Measurements from ENCODE around the gene QRICH1.

The QRICH1 gene

DNA sequence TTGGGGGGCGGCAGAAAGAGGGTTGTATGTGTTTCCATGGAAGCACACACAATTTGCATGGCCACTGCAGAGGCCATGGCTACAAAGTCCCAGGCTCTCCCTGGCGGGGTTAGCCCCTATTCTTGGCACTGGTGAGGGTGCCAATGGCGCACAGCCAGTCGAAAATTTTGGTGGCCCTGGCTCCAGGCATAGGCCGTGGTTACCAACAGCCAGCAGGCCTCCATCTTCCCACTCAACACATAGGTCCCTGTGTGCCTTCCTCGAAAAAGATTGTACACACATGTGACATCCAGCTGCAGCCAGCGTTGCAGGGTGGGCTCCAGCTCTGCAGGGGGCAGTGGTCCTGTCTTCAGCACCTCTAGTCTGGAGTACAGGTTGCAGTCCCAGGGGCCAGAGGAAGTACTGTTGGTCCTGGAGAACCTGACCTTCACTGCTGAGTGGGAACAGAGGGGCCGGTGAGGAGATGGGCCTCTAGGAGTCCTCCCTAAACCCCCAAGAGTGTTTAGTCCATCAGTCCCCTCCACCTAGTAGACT, 96.7 kb downstream of the QRICH1 start:
- no peak for DNase-seq

DNA sequence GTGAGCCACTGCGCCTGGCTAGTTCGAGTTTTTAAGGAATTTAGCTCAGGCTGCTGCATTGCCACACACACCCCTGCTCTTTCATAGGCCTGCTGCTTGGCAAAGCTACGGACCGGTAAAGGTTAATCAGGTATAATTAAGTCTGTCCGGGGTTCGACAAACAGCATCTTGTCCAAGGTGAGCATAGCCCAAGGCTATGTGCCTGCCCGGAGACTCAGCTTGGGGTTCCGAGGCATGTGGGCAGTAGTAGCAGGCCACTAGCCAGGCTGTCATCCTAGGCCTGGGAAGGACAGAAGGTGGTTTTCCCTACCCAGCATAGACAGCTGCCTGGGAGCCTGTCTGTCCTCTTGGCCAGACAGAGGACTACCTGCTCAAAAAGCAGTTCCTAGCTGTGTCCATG, 97.2 kb downstream of the QRICH1 start:
- no peak for DNase-seq

DNA sequence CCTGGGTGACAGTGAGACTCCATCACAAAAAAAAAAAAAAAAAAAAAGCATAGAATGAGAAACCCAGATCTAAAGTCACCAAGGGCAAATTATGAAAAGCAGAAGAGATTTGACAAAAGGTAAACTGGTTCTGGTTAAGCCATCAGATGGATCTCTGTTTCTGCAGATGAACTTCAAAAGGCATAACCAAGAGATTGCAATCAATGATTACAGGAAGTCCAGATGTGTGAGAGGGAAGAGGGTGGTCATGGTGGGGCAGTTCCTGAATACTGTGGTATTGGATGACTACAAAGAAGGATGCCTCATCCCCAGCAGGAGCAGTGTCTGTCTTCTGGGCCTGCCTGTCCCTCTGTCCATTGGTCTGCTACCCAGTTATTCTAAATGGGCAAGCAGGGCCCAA, 100.0 kb downstream of the QRICH1 start:
- DNase-seq = no peak

DNA sequence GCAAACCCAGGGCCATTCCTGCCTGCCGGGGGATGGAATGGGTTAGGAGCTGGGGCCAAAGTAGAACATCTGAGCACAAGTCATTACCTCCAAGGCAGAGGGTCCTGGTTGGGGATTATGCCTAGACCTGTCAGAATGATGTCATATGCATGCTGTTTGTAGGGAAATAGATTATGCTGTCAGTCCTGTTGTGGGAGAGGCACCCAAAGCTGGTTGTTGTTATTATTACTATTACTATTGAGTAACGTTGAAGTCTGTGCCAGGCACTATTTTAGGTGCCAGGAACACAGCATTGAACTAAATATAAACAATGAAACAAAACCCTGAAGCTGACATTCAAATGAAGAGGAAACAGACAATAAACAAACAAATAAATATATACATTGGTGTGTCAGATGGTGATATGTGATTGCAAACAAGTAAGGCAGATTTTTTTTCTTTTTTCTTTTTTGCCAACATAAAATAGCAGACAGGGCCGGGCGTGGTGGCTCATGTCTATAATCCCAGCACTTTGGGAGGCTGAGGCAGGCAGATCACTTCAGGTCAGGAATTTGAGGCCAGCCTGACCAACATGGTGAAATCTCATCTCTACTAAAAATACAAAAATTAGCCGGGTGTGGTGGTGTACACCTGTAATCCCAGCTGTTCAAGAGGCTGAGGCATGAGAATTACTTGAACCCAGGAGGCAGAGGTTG, 101.9 kb downstream of the QRICH1 start:
- DNase-seq = no peak

DNA sequence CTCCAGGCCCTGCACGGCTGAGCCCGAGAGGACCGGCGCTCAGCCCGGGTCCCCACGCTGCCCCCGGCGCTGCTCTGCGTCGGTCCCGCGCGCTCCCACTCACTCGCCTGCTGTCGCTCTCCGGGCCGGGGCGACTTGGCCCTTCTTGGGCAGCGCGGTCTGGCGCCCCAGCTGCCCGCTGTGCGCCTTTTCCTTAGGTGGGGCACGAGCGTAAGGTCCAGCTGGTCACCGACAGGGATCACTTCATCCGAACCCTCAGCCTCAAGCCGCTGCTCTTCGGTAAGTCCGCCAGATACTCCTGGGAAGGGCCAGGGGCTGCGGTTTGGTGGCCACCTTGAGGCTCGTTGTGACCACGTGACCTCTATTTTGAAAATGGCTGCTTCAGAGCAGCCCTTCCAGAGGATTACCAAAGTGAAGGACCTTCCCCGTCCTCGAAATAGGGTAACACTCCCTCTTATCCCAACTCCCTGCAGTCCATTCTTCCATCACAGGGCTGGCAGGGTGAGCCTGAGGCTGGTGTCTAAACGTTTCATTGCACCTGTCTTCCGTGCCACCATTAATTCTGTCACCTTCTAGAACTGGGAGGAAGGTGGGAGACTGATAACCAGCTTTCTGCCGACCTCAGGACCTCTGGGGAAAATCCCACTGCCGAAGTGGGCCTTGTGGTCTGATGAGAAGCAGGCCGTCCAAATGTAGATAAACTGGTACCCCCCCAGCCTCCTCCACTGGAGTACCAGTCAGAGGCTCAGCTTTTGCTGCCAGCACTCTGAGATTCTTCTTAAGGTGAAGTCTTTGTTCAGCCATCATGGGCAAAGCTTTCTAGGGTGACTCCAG, 103.0 kb downstream of the QRICH1 start:
- DNase-seq = peak; percentile 28

DNA sequence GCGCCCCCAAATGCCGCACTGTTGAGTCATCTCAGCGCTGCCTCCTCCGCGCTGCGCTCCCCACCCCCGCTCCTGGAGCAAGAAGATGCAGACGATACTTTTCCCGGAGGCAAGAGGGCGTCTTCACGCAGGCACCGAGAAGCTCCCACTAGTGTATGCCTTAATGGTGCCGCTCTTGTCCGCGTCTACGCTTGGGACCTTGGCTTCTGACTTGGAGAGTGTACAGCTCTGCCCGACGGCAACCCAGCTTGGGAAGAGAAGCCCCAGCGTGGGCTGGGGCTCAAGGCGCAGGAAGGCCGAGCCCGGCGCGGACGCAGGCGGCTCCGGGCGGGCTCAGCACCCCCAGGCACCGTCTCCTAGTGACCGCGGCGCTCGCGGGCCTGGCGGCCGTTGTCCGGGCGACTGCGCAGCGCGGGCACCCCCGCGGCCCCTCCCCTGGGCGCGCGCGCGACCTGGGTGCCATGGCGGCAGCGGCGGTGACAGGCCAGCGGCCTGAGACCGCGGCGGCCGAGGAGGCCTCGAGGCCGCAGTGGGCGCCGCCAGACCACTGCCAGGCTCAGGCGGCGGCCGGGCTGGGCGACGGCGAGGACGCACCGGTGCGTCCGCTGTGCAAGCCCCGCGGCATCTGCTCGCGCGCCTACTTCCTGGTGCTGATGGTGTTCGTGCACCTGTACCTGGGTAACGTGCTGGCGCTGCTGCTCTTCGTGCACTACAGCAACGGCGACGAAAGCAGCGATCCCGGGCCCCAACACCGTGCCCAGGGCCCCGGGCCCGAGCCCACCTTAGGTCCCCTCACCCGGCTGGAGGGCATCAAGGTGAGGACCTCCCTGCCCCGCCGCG, 103.9 kb downstream of the QRICH1 start, which contains the start of gene P4HTM:
Gene P4HTM (plus strand): TSS at position 446 of the 840 bp plus-strand sequence. CDS start 16 bp downstream, at position 462.
- DNase-seq = peak; percentile 43

DNA sequence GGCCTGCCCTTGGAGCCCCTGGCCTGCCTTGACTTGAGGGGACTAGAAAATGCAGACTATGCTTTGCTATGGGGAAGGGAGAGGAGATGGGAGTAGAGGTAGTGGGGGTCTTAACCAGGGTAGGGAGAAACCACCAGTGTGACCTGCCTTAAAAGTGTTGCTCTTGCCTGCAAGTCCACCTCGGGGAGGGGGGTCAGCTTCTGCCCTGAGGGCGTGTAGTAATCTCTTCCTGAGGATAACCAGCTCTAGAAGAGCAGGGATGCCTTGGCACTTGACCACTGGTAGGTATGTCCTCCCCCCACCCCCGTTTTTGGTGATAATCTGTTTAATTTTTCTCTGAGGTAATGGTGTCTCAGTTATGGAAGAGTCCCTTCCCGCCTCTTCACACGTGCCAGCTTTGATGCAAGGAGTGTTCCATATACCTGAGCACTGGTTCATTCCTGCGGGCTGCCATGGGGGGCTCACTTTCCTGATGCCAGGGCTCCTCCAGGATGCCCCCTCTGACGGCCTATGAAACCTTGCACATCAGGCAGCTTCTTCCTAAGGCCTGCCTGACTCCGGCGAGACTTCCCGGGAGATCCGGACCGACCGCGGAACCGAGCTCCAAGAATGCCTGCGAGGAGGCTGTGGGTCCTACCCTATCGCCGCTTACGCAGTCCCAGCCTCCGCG, 104.6 kb downstream of the QRICH1 start:
- no peak for DNase-seq

DNA sequence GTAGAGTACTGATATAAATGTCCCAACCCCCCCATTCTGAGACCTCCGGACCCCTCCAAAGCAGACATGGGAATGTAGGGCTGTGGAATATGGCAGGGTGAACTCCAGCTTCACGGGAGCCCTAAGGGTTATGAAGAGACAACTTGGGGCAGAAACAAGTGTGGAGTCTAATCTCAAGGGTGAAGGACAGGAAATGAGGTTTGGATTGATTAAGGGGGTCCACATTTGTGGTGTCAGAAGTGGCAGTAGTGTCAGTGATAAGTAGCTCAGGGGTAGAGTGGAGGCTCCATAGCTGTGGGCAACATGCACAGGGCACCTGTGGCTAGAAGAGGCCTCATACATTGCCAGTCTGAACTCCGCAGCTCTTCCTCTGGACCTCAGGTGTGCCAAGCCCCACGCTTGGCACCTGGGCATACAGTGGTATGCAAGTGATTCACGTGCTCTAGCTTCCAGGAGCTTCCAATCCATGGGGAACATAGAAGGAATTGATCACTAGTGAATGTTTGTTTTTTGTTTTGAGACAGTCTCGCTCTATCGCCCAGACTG, 108.0 kb downstream of the QRICH1 start:
- DNase-seq = no peak

DNA sequence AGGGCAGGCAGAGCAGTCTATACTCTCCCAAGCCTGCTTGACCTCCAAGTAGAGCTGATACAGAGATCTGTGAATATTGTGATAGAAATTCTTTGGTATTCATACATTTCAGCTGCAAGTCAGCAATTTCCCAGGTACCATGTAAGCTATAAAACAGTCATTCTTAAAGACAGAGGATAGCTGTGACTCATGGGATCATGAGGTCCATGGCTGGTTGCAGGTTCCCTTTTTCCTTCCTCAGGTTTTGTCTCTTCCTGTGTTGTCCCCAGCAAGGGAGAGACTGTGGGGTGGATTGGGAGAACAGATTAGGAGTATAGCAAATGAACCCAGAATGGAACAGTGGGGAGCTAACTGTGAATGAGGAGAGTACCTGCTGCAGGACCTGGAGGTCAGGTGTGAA, 109.2 kb downstream of the QRICH1 start:
- no peak for DNase-seq

DNA sequence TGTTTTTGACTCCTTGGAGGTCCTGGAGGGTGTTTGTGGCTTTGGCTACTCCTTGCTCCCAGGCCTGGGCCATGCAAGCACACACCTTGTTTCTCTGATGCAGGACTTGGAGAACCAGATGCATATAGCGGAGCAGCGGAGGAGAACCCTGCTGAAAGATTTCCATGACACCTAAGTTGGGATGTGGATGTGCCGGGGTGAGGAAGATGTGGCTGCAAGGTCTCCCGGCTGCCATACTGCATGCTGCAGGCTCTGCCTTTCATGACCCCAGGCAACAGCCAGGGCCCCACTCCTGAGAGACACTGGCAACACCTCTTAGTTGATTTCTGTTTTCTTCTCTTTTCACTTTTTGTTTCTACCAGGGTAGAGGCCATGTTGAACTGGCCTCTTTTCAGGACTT, 110.8 kb downstream of the QRICH1 start:
- no peak for DNase-seq

DNA sequence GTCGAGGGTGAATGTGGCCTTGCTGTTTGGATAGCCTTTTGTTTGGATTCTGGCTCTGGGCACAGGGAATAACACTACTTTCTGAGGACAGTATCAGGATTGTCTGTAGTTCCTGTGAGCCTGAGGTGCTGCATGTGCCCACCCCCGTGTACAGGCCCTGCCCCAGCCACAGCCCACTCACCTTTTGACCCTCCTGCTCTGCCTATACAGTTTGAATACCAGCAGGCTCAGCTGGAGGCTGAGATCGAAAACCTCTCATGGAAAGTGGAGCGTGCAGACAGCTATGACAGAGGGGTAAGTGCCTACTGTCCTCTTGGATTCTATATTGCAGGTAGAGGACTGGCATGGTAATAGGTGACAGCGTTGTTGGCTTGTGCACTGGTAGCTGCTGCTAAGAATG, 111.2 kb downstream of the QRICH1 start:
- DNase-seq = no peak

DNA sequence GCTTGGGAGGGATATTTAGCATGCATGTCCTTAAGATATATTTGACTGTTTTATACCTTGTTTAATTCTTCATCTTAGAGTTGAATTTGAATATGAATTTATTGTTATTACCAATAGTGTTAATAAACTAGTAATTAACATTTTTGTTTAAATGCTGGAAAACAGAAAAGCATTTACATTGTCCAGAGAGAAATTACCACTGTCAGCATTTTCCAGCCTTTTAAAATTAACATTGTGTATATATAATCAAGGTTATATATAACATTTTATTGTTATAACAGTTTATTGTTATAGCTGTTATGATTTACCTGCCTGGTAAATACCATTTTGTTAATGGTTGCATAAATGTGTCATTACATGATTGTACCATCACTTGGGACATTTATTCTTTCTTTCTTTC, 111.9 kb downstream of the QRICH1 start:
- no peak for DNase-seq

DNA sequence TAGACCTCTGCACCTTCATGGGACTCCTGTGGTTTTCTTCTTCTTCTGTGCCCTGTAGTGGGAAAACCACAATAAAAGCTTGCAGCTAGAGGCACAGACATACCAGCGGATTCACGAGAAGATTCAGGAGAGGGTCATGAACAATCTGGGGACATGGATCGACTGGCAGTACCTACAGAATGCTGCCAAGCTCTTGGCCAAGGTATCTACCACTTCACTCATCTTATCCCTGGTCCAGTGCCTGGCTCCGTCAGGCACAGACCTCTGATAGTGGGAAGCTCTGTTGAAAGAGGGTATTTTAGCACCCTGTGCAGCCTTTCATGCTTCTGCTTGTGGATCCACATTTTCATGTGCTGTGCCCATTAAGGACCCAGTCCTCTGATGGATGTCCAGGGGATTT, 113.6 kb downstream of the QRICH1 start:
- no peak for DNase-seq
